Measurements from ENCODE around the gene ITGB6.

DNA sequence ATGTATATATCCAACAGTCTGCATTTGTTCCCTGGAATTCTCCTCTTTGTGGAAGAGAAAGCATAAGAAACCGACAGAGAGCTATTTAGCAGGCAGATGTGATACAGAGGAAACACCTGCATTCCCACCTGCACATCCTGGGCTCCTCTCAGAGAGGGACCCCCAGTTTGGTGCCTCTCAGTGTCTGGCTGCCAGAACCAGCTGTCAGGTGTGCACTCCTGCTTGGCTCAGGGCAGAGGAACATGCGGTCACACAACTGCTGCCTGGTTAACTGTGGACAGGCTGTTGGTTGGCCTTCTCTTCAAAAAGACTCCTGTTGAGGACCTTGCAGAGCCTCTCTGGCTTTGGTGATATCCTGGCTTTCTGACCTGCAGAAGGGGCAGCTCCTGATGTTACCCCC is 54.6 kb downstream of the ITGB6 start:
- TF ChIP-seq, protein P1, sequence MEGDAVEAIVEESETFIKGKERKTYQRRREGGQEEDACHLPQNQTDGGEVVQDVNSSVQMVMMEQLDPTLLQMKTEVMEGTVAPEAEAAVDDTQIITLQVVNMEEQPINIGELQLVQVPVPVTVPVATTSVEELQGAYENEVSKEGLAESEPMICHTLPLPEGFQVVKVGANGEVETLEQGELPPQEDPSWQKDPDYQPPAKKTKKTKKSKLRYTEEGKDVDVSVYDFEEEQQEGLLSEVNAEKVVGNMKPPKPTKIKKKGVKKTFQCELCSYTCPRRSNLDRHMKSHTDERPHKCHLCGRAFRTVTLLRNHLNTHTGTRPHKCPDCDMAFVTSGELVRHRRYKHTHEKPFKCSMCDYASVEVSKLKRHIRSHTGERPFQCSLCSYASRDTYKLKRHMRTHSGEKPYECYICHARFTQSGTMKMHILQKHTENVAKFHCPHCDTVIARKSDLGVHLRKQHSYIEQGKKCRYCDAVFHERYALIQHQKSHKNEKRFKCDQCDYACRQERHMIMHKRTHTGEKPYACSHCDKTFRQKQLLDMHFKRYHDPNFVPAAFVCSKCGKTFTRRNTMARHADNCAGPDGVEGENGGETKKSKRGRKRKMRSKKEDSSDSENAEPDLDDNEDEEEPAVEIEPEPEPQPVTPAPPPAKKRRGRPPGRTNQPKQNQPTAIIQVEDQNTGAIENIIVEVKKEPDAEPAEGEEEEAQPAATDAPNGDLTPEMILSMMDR (IDR thresholded peaks at IDR 0.05): no peak
- no peak for TF ChIP-seq POLR2A (IDR thresholded peaks at IDR 0.05)

Measured in testis (tissue), 2 donors.